HG02970 (cell line): Measurements from ENCODE around the gene MEGF6.

Experiments
- ATAC-seq: cut with Tn5 transposase; IDR thresholded peaks from one replicate; pipeline ENCODE4 v1.9.1; 2021; ENCODE audit warnings: mild to moderate bottlenecking, moderate library complexity, moderate number of reproducible peaks; ENCODE audit not compliant: unreplicated experiment, low FRiP score

The MEGF6 gene

GRCh38 chr1:3527774-3528173 is 83.5 kb downstream of the MEGF6 start:
- no peak for ATAC-seq

- no peak for ATAC-seq
These were observed 85.5 kb downstream of the MEGF6 start for GRCh38 chr1:3525551-3526482.

- ATAC-seq, result no peak
These were observed 86.6 kb downstream of the MEGF6 start for GRCh38 chr1:3524556-3525203.

GRCh38 chr1:3523980-3524379 is 87.3 kb downstream of the MEGF6 start:
- ATAC-seq, result no peak

GRCh38 chr1:3522564-3523265 is 88.6 kb downstream of the MEGF6 start:
- no peak for ATAC-seq

GRCh38 chr1:3522112-3522511 is 89.2 kb downstream of the MEGF6 start:
- no peak for ATAC-seq

- ATAC-seq, result no peak
These were observed 89.9 kb downstream of the MEGF6 start for GRCh38 chr1:3521426-3521825.

- ATAC-seq, result no peak
These were observed 90.6 kb downstream of the MEGF6 start for GRCh38 chr1:3520419-3521378.

- ATAC-seq, result no peak
These were observed 91.9 kb downstream of the MEGF6 start for GRCh38 chr1:3519301-3519885.

- no peak for ATAC-seq
These were observed 92.6 kb downstream of the MEGF6 start for GRCh38 chr1:3518756-3519155.

- no peak for ATAC-seq
These were observed 93.1 kb downstream of the MEGF6 start for GRCh38 chr1:3518256-3518655.

- ATAC-seq, result no peak
These were observed 94.2 kb downstream of the MEGF6 start for GRCh38 chr1:3516911-3517675.

GRCh38 chr1:3516481-3516869 is 94.8 kb downstream of the MEGF6 start:
- no peak for ATAC-seq

GRCh38 chr1:3515774-3516480 is 95.4 kb downstream of the MEGF6 start:
- no peak for ATAC-seq

- no peak for ATAC-seq
These were observed 96.0 kb downstream of the MEGF6 start for GRCh38 chr1:3515272-3515671.

- no peak for ATAC-seq
These were observed 96.9 kb downstream of the MEGF6 start for GRCh38 chr1:3514404-3514803.

- no peak for ATAC-seq
These were observed 99.5 kb downstream of the MEGF6 start for GRCh38 chr1:3511856-3512255.

- ATAC-seq, result no peak
These were observed 100.0 kb downstream of the MEGF6 start for GRCh38 chr1:3511306-3511705.

GRCh38 chr1:3510956-3511250 is 100.4 kb downstream of the MEGF6 start:
- no peak for ATAC-seq
